Osteoblast (primary cell): ENCODE measurements around the gene SLC4A3. TPM values are rescaled to one million over a fixed set of nuclear protein-coding genes. Genes with fewer than 3 reads are reported as not detected.

Source experiments
- DNase-seq: peaks from one replicate; pipeline ENCODE4 v3.0.0; 2011; ENCODE audit warnings: low spot score, mixed read lengths; ENCODE audit not compliant: insufficient read length; ENCODE audit errors: missing footprints
- H2AFZ ChIP-seq: 2 replicates; pipeline ENCODE4 v1.6.0; 2011; ENCODE audit warnings: mild to moderate bottlenecking, low read length
- H3K27ac ChIP-seq: 2 replicates; pipeline ENCODE4 v1.5.1; 2011; ENCODE audit warnings: mild to moderate bottlenecking, low read depth, low read length, moderate library complexity
- H3K27me3 ChIP-seq: 2 replicates; pipeline ENCODE4 v1.6.0; 2012; ENCODE audit warnings: mild to moderate bottlenecking, control low read depth, inconsistent platforms, low read length, moderate library complexity; ENCODE audit not compliant: insufficient read depth
- H3K36me3 ChIP-seq: 2 replicates; pipeline ENCODE4 v1.5.1; 2011; ENCODE audit warnings: mild to moderate bottlenecking, low read length, control low read depth, moderate library complexity; ENCODE audit not compliant: insufficient read depth
- H3K4me1 ChIP-seq: 2 replicates; pipeline ENCODE4 v1.5.1; 2011; ENCODE audit warnings: mild to moderate bottlenecking, low read length, control low read depth, moderate library complexity; ENCODE audit not compliant: insufficient read depth
- H3K4me2 ChIP-seq: 2 replicates; pipeline ENCODE4 v1.6.0; 2011; ENCODE audit warnings: mild to moderate bottlenecking, low read length; ENCODE audit not compliant: insufficient read depth
- H3K4me3 ChIP-seq: fragments of 200-600 bp; sonication (generic); 3 replicates; pipeline ENCODE4 v1.5.1; 2012; ENCODE audit warnings: mild to moderate bottlenecking, low read length, inconsistent platforms; ENCODE audit not compliant: insufficient read depth
- H3K79me2 ChIP-seq: 2 replicates; pipeline ENCODE4 v1.6.0; 2012; ENCODE audit warnings: mild to moderate bottlenecking, low read length, control low read depth, inconsistent platforms; ENCODE audit not compliant: insufficient read depth
- H3K9me3 ChIP-seq: 2 replicates; pipeline ENCODE4 v1.5.1; 2011; ENCODE audit warnings: low read depth, low read length, control low read depth
- H4K20me1 ChIP-seq: 2 replicates; pipeline ENCODE4 v1.6.0; 2012; ENCODE audit warnings: mild to moderate bottlenecking, low read length, control low read depth; ENCODE audit not compliant: insufficient read depth
- total RNA-seq: library from RNA; depleted of rRNA; stranded (reverse); fragments of >200 nt; gene quantifications from 2 replicates; pipeline ENCODE4 v1.2.3, GENCODE V29; 2012
- TF ChIP-seq, protein P1 (sequence below): IDR thresholded peaks from 2 replicates; pipeline ENCODE4 v1.5.1; 2011; ENCODE audit warnings: mild to moderate bottlenecking, low read depth, low read length, moderate library complexity; ENCODE audit errors: extremely low read depth

Gene SLC4A3
- total RNA-seq, 1 donor = 2.5 TPM

DNA sequence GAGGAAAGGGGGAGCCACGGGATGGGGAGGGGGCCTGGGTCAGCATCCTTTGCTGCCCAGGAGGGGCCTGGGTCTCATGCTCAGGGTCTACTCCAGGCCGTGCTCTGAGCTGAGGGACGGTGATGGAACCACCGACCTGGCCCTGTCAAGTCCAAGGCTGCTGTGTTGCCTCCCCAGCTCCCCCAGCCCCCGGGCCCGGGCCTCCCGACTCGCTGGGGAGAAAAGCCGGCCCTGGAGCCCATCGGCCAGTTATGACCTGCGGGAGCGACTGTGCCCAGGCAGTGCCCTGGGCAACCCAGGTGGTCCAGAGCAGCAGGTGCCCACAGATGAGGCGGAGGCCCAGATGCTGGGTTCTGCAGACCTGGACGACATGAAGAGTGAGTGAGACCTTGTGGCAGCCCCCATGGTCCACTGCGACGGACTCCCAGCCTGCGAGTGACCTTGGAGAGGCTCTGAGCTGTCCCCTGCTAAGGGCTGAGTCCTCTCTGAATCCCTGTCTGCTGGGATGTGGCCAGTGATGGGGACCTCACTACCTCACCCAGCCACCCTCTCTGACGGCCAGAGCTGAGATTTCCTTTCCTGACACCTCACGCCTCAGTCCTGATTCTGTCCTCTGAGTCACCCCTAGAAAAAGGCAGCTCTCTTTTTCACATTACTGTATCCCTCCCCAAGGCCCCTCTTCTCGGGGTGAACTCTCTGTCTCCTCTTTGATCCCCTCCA lies 2.7 kb downstream of the SLC4A3 start:
- no peaks in the 10 kb centered on the region for H3K4me1 ChIP-seq
- H2AFZ ChIP-seq = no peak overlapping the region
- DNase-seq = peak; percentile 94
- H4K20me1 ChIP-seq = no peaks in the 10 kb centered on the region
- no peaks in the 10 kb centered on the region for H3K79me2 ChIP-seq
- no peaks in the 10 kb centered on the region for H3K36me3 ChIP-seq
- peaks cover 8% of the 10 kb centered on the region for H3K27me3 ChIP-seq
- H3K4me3 ChIP-seq = no peak overlapping the region
- H3K9me3 ChIP-seq = no peaks in the 10 kb centered on the region
- H3K4me2 ChIP-seq = no peak overlapping the region
- no peak overlapping the region for H3K27ac ChIP-seq
- TF ChIP-seq, protein P1, sequence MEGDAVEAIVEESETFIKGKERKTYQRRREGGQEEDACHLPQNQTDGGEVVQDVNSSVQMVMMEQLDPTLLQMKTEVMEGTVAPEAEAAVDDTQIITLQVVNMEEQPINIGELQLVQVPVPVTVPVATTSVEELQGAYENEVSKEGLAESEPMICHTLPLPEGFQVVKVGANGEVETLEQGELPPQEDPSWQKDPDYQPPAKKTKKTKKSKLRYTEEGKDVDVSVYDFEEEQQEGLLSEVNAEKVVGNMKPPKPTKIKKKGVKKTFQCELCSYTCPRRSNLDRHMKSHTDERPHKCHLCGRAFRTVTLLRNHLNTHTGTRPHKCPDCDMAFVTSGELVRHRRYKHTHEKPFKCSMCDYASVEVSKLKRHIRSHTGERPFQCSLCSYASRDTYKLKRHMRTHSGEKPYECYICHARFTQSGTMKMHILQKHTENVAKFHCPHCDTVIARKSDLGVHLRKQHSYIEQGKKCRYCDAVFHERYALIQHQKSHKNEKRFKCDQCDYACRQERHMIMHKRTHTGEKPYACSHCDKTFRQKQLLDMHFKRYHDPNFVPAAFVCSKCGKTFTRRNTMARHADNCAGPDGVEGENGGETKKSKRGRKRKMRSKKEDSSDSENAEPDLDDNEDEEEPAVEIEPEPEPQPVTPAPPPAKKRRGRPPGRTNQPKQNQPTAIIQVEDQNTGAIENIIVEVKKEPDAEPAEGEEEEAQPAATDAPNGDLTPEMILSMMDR = no peak

- Histone ChIP-seq H3K9me3 (no peaks in the 10 kb centered on the region), H3K4me1 (no peaks in the 10 kb centered on the region), H3K79me2 (no peaks in the 10 kb centered on the region), H3K4me3 (no peak overlapping the region), H2AFZ (no peak overlapping the region), H3K27ac (no peak overlapping the region), H3K36me3 (no peaks in the 10 kb centered on the region), H4K20me1 (no peaks in the 10 kb centered on the region), H3K27me3 (peaks cover 8% of the 10 kb centered on the region), H3K4me2 (no peak overlapping the region)
- TF ChIP-seq, protein P1 = no peak
- peak; percentile 83 for DNase-seq
Measured at GRCh38 chr2:219630770-219631405, 3.5 kb downstream of the SLC4A3 start.

DNA sequence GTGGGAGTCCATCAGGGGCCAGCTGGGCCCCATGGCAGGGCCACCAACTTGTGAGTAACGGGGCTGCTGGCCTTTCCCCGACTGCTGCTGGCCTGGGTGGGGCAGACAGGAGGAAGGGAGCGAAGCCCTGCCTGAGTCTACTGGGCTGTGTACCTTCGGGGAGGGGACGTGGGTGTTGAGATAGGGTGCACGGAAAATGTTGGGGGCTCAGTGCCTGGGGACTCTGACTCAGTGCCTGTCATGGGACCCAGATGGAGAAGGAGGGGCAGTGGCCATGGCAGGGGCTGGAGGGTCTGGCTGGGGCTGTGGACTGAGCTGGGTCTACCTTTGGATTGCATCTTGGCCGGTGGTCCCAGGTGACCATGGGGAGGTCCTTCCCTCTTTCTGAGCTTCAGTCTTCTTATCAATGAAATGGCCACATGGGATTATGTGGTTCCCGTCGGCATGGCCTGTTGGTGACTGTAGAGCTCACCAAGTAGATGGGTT lies 4.0 kb downstream of the SLC4A3 start:
- no peak overlapping the region for H3K4me2 ChIP-seq
- H2AFZ ChIP-seq = no peak overlapping the region

More for the DNA sequence above, 4.0 kb downstream of the SLC4A3 start:
- no peaks in the 10 kb centered on the region for H3K36me3 ChIP-seq
- peaks cover 8% of the 10 kb centered on the region for H3K27me3 ChIP-seq
- H3K79me2 ChIP-seq = no peaks in the 10 kb centered on the region
- H3K4me1 ChIP-seq = no peaks in the 10 kb centered on the region
- H3K9me3 ChIP-seq = no peaks in the 10 kb centered on the region
- no peaks in the 10 kb centered on the region for H4K20me1 ChIP-seq
- DNase-seq = peak; percentile 72
- no peak overlapping the region for H3K27ac ChIP-seq
- no peak overlapping the region for H3K4me3 ChIP-seq
- TF ChIP-seq, protein P1 = no peak
